ENCODE results near the gene CHMP1B.
"Not testable (repeated sequence)": the region's sequence is repeated elsewhere in the genome, so short reads cannot be mapped to it uniquely, and the experiment has no call there.

Gene CHMP1B

DNA sequence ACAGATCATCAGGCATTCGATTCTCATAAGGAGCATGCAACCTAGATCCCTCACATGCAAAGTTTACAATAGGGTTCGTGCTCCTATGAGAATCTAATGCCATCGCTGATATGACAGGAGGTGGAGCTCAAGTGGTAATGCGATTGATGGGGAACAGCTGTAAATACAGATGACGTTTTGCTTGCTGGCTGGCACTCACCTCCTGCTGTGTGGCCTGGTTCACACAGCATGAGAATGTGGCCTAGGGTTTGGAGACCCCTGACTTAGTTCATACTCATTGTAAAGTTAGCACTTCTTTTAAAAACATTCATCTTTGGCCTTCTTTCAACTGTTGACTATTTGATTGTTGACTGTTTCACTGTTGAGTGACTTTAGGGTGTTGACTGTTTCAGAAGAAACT lies 8.7 kb upstream of the CHMP1B start:
- no peak for DNase-seq

DNA sequence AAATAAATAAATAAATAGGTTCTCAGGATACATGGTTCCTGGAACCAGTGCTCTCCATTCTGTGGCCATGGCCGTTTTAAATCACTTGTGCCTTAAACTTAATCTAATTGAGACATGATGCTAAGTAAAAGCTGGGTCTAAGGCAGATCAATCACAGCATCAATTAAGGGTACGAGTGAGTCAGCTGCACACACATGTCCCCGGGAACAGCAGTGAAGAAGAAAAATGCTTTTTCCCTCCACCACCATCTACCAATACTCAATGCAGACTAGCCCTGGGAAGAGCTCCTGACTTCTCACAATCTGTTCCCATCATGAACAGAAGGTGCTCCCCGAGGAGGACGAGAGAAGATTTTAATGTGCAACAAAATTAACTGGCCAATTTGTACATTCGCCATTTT lies 6.8 kb upstream of the CHMP1B start:
- DNase-seq: no peak

DNA sequence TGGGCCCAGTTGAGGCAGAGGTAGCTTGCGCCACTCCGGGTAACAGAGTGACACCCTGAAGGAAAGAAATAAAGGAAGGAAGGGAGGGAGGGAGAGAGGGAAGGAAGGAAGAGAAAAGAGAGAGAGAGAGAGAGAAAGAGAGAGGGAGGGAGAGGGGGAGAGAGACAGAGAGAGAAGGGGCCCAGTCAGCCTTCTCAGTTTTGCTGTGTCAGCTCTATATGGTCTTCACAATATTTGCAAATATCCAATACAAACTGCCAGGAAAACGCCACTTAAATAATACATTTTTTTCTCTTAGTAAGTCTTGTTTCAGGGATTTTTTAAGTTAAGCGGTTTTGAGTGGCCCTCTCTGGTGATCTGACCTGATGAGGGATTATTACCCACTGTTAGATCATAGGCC lies 5.6 kb upstream of the CHMP1B start:
- DNase-seq: no peak

DNA sequence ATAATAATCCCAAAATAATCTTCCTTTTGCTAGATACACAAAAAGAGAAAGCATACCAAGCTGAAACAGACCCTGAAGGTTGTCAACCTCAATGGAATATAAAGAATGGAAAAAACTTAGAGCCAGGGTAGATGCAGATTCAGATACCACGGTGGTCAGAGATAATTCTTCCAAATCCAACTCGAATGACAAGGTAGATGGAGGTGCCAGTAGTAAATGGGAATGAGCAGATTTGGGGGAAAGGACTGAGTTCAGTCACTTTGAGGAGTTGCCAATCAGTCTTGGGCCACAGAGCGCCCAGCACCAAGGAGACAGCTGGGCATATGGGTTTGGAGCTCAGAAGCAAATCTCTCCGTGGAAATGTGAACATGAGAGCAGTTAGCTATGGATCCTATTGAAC lies 3.4 kb upstream of the CHMP1B start:
- DNase-seq: no peak

DNA sequence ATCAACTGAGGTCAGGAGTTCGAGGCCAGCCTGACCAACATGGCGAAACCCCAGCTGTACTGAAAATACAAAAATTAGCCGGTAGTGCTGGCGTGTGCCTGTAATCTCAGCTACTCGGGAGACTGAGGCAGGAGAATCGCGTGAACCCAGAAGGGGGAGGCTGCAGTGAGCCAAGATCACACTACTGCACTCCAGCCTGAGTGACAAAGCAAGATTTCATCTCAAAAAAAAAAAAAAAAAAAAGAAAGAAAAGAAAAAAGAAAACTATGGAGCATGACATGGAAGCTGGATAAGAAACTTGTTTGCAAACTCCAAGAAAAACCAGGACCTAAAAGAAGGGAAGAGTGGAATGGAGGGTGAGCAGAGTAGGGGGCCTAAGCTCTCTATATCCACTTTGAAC lies 1.9 kb upstream of the CHMP1B start:
- DNase-seq: no peak

DNA sequence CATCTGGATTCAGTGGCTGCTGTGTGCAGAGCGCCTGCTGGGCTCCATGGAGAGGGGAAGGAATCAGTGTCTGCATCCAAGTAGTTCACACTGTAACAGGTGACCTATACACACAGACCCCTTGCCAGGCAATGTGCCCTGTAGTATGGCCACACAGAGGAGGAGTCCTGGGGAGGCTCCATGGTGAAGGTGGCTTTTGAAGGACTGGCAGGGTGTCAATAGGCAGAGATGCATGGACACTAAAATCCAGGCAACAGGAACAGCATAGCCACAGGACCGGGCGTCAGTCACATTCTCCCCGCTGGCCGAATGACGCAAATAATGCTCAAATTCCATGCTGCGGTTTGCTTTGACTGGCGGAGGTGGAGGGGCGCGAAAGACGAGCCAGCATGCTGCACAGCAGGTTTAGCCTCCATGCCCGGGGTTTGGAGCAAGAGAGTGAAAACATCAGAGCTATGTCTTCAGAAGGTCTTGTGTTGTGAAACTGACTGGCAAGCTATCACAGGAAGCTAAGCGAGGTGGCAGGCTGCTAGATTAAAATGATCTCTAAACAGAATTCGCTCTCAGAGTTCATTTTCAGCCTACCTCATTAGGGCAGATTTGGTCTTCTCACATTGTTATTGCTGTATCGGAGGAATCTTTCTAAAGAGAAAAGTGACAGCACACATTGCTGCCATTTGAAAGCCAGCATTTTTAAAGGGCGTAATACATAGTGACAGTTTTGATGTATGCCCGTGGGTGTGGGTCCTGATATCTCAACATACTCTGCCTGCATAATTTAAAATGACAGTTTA lies 1.2 kb upstream of the CHMP1B start:
- DNase-seq: peak; percentile 46 to 76

DNA sequence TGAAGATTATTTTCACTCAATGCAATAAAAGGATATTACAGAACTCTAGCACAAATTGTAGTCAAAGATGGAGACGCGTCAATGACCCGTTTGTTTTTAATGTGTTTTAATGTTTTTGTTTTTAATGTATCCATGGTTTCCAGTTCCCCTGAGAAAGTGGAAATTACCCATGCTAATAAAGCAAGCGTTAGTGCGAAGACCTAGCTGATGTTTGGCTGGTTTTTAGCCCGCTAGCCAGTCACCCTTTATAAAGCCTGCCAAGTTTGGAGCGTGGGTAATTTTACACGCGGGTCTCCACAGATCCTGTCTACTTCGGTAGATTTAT lies 430 bp upstream of the CHMP1B start:
- peak in 1 of 2 donors; percentile 70 for DNase-seq

DNA sequence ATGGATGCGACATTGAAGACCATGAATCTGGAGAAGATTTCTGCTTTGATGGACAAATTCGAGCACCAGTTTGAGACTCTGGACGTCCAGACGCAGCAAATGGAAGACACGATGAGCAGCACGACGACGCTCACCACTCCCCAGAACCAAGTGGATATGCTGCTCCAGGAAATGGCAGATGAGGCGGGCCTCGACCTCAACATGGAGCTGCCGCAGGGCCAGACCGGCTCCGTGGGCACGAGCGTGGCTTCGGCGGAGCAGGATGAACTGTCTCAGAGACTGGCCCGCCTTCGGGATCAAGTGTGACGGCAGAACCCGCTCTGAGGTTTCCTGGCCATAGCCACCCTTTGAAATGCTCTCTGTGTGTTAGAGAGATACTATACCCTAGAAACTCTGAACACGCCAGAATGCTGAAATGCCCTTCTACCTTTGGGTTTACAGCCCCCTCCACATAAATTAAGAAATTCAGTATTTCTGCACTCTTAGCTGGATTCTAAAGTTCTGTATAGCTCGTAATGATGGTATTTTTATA lies 659 bp downstream of the CHMP1B start:
- DNase-seq: no peak

DNA sequence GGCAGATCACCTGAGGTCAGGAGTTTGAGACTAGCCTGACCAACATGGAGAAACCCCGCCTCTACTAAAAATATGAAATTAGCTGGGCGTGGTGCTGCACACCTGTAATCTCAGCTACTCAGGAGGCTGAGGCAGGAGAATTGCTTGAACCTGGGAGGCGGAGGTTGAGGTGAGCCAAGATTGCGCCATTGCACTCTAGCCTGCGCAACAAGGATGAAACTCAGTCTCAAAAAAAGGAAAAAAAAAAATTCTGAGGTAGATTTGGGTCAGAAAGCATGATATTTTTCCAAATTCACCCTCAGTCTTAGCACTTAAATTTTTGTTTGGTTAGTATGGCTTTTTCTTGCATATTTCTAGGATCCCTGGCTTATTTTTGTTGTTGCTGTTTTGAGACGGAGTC lies 3.3 kb downstream of the CHMP1B start:
- not testable (repeated sequence) for DNase-seq

DNA sequence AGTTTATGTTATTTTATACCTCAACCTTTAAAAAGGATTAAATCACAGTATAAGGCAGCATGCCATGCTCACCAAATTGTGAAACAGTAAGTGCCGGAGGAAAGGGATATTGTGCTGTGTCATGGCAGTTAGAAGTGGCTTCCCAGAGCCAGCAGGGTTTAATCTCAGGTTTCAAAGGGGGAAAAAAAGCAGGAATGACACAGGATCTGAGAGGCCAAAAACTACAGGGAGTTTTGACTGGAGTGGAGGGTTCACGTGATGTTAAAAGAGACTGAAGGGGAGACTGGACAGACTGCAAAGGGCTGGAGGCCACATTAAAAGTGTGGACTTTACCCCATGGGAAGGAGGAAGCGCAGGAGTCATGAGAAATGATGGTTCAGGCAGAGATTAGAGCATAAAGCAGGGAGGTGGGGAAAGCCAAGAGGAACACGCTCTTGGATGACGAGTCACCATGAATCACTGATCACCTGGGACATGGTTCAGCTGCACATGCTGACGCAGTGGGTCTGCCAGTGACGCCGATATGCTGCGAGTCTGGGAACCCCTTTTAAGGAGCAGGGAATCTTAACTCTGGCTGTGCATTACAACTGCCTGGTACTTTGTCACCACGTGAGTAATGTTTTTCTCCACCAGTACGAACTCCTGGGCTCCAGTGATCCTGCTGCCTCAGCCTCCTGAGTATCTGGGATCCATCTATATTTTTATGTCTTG lies 6.1 kb downstream of the CHMP1B start:
- no peak for DNase-seq

DNA sequence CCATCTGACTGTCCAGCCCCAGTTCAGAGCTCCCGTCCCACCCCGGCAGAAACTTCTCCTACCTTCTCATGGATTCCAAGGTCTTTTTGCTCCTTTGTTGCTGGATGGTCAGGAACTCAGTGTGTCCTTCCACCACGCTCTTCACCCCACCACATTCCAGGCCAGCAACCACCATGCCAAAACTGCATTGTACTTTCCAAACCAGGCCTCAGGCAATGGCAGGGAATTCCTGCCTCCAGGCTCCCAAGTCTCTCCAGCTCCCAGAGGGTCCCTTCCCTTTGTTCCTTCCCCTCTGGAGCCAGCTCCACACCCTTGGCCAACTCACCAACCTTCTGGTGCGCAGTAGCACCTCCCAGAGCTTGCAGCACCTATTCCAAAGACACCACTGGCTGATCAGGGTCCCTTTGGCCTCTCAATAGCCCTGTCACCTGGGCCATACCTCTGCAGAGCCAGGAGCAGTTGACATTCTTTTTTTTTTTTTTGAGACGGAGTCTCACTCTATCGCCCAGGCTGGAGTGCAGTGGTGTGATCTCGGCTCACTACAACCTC lies 8.1 kb downstream of the CHMP1B start:
- DNase-seq: no peak

DNA sequence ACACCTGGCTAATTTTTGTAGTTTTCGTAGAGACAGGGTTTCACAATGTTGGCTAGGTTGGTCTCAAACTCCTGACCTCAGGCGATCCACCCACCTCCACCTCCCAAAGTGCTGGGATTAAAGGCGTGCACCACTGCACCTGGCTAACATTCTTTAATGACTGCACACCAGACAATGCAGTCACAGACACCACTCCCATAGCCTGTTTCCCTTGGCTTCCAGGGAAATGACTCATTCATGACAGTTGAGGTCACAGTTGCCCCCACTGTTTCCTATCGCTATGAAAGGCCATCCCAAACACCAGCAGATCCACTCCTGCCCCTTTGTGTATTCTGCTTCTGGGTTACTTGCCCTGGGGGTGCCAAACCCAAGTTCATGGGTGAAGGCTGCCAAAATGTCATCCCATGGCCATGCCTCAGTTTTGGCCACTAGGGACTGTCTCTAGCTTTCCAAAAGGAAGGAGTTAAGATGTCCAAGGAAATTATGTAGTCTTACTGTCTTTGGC lies 8.7 kb downstream of the CHMP1B start:
- DNase-seq: no peak

DNA sequence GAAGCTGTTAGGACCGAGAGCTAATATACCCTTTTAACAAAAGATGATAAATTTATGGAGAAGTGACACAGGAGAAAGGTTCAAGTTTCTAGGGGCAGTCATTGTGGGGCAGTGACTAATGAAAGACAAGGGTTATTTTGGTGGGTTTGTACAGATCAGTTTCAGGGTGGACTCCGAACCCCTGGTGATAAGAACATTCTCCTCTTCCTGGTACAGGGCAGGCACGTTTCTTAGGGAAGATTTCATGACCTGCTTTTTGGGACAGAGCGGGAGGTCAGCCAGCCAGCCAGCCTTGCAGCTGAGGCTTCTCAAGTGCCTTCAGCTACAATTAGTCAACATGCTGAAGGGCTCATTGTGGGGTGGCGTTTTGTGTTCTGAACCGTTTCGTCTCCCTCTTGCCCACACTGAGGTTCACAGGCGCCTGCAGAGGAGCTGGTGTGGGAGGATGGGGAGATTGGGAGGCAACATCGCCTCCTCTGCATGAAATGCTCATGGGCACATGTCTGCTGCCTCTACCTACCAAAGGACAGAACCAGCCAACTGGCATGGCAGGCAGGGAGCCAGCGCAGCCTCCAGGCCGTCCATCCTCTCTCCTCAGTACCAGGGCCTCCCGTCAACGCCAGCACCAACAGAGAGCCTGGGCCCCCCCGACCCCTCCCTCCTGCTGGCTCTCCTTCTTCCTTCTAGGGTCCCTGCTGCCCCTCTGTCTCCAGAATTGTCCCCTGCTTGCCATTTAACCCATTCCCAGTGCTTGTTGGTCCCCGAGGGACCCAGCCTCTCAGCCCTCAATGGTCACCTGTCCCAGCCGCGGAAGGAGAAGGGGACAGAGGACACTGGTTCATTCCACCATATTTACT lies 9.6 kb downstream of the CHMP1B start:
- DNase-seq: no peak

DNA sequence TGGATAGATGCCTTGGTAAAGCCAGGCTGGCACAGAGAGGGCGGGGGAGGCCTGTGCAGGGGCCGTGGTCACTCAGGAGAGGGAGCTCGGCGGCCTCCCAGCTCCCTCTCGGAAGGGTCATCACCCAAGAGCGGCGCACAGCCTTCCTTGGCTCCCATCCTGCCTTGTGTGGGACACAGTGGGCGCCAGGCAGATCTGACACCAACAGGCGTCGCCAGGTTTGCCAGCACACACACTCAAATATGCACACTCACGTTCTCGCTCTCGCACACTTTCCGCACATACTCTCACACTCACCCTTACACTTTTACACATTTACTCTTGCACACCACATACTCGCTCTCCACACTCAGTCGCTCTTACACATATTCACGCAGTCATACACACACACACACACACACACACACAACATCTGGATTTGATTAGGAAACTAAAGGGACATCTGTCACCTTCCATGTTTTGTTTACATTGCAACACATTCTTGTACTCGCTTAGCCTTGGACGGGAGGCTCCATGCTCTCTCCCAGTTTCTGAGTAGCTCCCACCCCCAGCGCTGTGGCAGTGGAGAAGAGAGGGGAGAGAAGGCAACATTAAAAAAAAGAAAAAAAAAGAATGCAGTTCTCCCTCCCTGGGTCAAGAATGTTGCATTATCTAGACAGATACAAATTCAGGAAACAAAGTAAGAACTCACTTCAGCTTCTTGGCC lies 10.5 kb downstream of the CHMP1B start:
- DNase-seq: no peak

DNA sequence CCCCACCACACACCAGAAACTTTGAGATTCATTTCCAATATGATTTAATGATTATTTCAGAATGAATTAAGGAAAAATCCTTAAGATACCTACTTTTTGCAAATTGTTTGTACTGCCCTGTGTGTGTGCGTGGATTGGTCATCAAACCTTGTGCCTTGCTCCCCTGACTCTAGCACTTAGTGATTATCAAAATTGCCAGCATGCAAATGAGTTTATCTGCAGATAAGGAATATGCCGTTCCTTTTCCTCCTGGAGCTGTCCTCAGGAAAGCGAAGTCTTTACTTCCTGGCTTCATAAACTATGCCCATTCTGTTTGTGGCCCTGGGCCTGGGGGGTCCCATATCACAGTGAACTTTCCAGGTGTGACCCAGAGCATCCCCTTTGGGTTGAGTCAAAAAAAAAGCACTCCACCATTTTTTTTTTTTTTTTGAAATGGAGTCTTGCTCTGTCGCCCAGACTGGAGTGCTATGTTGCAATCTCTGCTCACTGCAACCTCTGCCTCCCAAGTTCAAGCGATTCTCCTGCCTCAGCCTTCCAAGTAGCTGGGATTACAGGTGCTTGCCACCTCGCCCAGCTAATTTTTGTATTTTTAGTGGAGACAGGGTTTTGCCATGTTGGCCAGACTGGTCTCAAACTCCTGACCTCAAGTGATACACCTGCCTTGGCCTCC lies 11.4 kb downstream of the CHMP1B start:
- no peak for DNase-seq

DNA sequence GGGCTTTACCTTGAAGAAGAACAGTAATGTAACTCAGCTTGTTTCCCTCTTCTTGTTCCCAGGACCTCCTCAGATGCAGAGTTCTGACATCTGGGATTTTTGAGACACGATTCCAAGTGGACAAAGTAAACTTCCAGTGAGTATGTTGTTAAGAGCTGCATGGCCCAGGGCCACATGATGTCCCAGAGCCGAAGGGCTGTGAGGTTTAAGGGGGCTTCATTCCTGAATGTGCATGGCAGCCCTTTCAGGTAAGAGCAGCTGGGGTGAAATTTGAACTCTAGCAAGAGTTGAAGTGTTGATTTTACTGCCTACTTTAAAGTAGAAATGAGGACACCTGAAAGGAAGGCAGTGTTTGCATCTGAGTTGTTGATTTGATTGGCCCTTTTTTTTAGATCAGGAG lies 13.3 kb downstream of the CHMP1B start:
- no peak for DNase-seq

DNA sequence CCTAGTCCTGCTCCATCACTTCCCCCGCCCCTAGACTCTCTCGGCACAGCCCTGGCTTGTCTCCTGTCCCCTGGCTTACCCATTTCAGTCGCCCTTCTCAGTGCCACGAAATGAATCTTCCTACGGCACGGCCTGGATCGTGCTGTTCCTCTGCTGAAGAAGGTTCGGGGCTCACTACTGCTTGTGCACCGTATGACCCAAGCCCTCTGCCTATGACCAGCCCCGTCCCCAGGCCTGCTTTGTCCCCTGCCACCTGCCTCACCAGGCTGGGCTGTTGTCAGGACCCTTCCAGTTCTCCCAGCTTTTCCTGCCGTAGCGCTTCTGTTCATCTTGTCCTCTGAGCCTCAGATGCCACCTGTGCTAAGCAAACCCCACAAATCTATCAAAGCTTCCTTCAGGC lies 13.9 kb downstream of the CHMP1B start:
- DNase-seq: no peak

DNA sequence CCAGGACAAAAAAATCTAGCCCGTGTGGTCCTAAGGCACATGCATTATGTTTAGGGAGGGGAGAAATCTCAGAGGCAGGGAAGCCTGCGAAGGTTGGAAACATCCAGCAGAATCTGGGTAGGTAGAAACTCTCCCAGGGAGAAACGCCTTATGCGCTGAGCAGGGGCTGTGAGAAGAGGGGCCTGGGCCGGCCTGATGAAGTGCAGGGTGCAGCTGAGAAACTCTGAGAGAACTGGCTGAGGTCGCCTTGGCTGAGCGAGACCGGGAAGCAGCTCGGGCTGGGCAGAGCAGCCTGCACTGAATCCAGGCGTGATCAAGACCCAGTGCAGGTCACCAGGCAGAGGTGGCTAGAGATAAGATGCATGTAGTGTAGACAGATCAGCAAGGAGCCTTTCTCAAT lies 15.1 kb downstream of the CHMP1B start:
- DNase-seq: no peak

DNA sequence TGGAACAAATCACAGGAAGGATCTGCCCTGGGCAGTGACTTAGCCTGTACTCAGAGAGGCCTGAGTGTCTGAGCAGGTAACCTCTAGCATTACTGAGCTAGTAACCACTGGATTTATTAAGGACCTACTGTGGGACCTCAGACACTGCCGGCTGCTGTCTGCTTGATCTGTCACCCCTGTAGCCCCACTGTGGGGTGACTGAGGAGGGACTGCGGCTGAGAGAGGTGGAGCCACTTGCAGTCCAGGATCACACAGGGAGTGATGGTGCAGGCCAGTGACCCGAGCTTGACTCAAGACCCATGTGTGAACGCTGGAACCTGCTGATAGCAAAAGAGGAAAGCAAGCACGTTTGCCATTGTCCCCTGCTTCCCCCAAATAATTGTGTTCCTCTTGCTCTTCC lies 15.6 kb downstream of the CHMP1B start:
- DNase-seq: no peak

DNA sequence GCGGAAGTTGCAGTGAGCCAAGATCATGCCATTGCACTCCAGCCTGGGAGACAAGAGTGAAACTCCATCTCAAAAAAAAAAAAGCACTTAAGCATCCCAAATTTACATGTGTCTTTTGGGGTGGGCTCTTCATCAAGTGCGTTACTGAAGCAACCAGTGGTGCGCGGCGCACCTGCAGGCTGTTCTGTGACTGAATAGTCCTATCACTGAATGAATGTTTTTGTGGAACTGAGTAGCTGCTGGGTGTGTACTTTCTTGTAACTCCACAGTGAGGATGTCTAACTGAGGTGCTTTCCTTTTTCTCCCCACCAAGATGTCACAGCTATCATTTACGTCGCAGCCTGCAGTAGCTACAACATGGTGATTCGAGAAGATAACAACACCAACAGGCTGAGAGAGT lies 17.0 kb downstream of the CHMP1B start:
- DNase-seq: no peak

DNA sequence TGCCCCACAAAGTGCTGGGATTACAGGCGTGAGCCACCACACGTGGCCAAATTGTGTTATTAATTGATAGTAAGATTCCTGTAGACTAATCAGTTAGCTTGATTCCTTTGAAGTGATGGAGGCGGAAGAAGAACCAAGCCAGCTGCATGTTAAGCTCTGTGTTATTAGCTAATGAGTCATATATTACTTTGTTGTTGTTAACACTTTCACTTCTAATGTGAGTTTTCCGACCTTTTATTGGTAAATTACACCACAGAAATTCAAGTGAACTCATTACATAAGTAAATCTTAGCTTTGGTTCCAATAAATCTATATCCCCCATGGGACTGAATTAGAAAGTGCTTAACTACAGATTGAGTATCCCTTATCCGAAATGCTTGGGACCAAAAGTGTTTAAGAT lies 20.3 kb downstream of the CHMP1B start:
- DNase-seq: no peak
